Mammary epithelial cell (primary cell): ENCODE results near the gene PLEKHA8.

Experiments
- CTCF ChIP-seq, 2 donors: IDR thresholded peaks in 1 of 2; conservative IDR thresholded peaks in 1 of 2; 2 replicates each; pipeline ENCODE4 v1.5.1; 2011 to 2012; ENCODE audit warnings: inconsistent platforms in 2 of 2, low read length in 2 of 2, mild to moderate bottlenecking in 2 of 2, control low read depth in 1 of 2, low read depth in 1 of 2; ENCODE audit not compliant: insufficient read depth in 1 of 2; ENCODE audit errors: extremely low read depth in 1 of 2
- EZH2 ChIP-seq: IDR thresholded peaks from 2 replicates; pipeline ENCODE4 v1.6.1; 2012; ENCODE audit warnings: low read length, inconsistent platforms, borderline replicate concordance

- no peak for TF ChIP-seq CTCF (conservative IDR thresholded peaks at IDR 0.05 in 1 of 2, IDR thresholded peaks at IDR 0.05 in 1 of 2; ENCODE audit: extremely low read depth in 1 of 2, insufficient read depth in 1 of 2, low read depth in 1 of 2, low read length in 2 of 2)
- TF ChIP-seq EZH2 = no peak
Measured at GRCh38 chr7:29991937-29992336, 36.3 kb upstream of the PLEKHA8 start.
